22Rv1 (cell line): ENCODE measurements around the gene MCEE.

ENCODE experiments used
- ZFX ChIP-seq: fragments of 450-650 bp; IDR thresholded peaks from 2 replicates; pipeline ENCODE4 v1.6.1; 2017; ENCODE audit warnings: antibody characterized with exemption, borderline replicate concordance
- TF ChIP-seq, protein P1 (sequence below): fragments of 450-650 bp; IDR thresholded peaks from 2 replicates; pipeline ENCODE4 v1.5.1; 2017; ENCODE audit warnings: mild to moderate bottlenecking

DNA sequence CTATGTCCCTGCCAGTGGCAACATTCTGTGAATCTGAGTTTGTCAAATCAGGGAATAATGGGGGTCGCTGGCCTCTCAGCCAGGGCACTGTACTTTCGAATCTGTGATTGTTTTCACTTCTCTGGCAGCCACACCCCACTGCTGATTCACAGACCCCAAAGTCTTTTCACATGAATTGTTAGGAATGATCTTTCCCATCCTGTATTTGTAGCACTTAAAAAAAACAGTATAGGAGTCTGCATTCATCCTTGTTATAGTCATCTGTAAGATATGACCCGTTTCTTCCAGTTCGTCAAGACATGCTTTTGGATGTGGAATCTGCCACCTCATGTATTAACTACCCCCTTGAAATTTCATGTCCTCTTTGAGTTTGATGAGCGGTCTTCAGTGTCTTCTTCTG lies 60.7 kb downstream of the MCEE start:
- TF ChIP-seq, protein P1, sequence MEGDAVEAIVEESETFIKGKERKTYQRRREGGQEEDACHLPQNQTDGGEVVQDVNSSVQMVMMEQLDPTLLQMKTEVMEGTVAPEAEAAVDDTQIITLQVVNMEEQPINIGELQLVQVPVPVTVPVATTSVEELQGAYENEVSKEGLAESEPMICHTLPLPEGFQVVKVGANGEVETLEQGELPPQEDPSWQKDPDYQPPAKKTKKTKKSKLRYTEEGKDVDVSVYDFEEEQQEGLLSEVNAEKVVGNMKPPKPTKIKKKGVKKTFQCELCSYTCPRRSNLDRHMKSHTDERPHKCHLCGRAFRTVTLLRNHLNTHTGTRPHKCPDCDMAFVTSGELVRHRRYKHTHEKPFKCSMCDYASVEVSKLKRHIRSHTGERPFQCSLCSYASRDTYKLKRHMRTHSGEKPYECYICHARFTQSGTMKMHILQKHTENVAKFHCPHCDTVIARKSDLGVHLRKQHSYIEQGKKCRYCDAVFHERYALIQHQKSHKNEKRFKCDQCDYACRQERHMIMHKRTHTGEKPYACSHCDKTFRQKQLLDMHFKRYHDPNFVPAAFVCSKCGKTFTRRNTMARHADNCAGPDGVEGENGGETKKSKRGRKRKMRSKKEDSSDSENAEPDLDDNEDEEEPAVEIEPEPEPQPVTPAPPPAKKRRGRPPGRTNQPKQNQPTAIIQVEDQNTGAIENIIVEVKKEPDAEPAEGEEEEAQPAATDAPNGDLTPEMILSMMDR, result no peak
- no peak for TF ChIP-seq ZFX
